Trophoblast cell (in vitro differentiated cells and primary cell): ENCODE data around the gene CSNK2A1.
A peak's percentile ranks its signal among the peaks of the same experiment; 100 is the strongest.

Source experiments
- DNase-seq, 2 donors: peaks; one replicate each; pipeline ENCODE4 v3.0.0-alpha.2; 2016
- H2AFZ ChIP-seq: 2 replicates; pipeline ENCODE4 v1.6.1; 2013; ENCODE audit warnings: low read length, moderate library complexity, mild to moderate bottlenecking; ENCODE audit not compliant: insufficient read depth, poor library complexity
- H2AK5ac ChIP-seq: 2 replicates; pipeline ENCODE4 v1.6.1; 2013; ENCODE audit warnings: mild to moderate bottlenecking, low read length
- H2BK120ac ChIP-seq: 2 replicates; pipeline ENCODE4 v1.6.1; 2013; ENCODE audit warnings: low read length, mild to moderate bottlenecking, moderate library complexity; ENCODE audit not compliant: insufficient read depth, poor library complexity
- H2BK12ac ChIP-seq: 2 replicates; pipeline ENCODE4 v1.6.1; 2013; ENCODE audit warnings: mild to moderate bottlenecking, low read length, moderate library complexity
- H2BK5ac ChIP-seq: 2 replicates; pipeline ENCODE4 v1.6.1; 2013; ENCODE audit warnings: low read length, low read depth, moderate library complexity, mild to moderate bottlenecking; ENCODE audit not compliant: poor library complexity
- H3K14ac ChIP-seq: 2 replicates; pipeline ENCODE4 v1.6.1; 2013; ENCODE audit warnings: mild to moderate bottlenecking, low read length
- H3K18ac ChIP-seq: 2 replicates; pipeline ENCODE4 v1.6.1; 2013; ENCODE audit warnings: mild to moderate bottlenecking, low read length
- H3K23ac ChIP-seq: 2 replicates; pipeline ENCODE4 v1.6.1; 2013; ENCODE audit warnings: low read length
- H3K27ac ChIP-seq: 2 replicates; pipeline ENCODE4 v1.5.1; 2013; ENCODE audit warnings: low read depth, mild to moderate bottlenecking, inconsistent platforms, low read length, moderate library complexity
- H3K27me3 ChIP-seq: 2 replicates; pipeline ENCODE4 v1.6.1; 2013; ENCODE audit warnings: inconsistent platforms, mild to moderate bottlenecking, low read length, moderate library complexity; ENCODE audit not compliant: insufficient read depth
- H3K36me3 ChIP-seq, 2 experiments: 1 replicate in 1 of 2; 2 replicates in 1 of 2; pipeline ENCODE4 v1.6.1; 2013; ENCODE audit warnings: low read length in 2 of 2, mild to moderate bottlenecking in 2 of 2, moderate library complexity in 1 of 2; ENCODE audit not compliant: insufficient read depth in 2 of 2, control insufficient read depth in 1 of 2
- H3K4ac ChIP-seq: 2 replicates; pipeline ENCODE4 v1.6.1; 2013; ENCODE audit warnings: low read depth, mild to moderate bottlenecking, low read length, moderate library complexity
- H3K4me1 ChIP-seq, 2 experiments: 1 replicate in 1 of 2; 2 replicates in 1 of 2; pipeline ENCODE4 v1.6.1; 2013; ENCODE audit warnings: low read length in 2 of 2, mild to moderate bottlenecking in 2 of 2, moderate library complexity in 1 of 2; ENCODE audit not compliant: insufficient read depth in 2 of 2, control insufficient read depth in 1 of 2
- H3K4me2 ChIP-seq: 2 replicates; pipeline ENCODE4 v1.6.1; 2013; ENCODE audit warnings: inconsistent platforms, mild to moderate bottlenecking, low read length, moderate library complexity
- H3K4me3 ChIP-seq: 2 replicates; pipeline ENCODE4 v1.5.1; 2013; ENCODE audit warnings: mild to moderate bottlenecking, low read depth, low read length, inconsistent platforms
- H3K79me1 ChIP-seq: one replicate; pipeline ENCODE4 v1.6.1; 2013; ENCODE audit warnings: low read length
- H3K79me2 ChIP-seq: 2 replicates; pipeline ENCODE4 v1.6.1; 2013; ENCODE audit warnings: low read length, mild to moderate bottlenecking; ENCODE audit not compliant: control insufficient read depth, insufficient read depth, poor library complexity
- H3K9ac ChIP-seq: 2 replicates; pipeline ENCODE4 v1.6.1; 2013; ENCODE audit warnings: mild to moderate bottlenecking, low read length
- H3K9me3 ChIP-seq: 2 replicates; pipeline ENCODE4 v1.6.1; 2013; ENCODE audit warnings: low read depth, mild to moderate bottlenecking, control low read depth, inconsistent platforms, low read length; ENCODE audit not compliant: insufficient read depth
- H4K12ac ChIP-seq: 2 replicates; pipeline ENCODE4 v1.6.1; 2013; ENCODE audit warnings: low read depth, mild to moderate bottlenecking, low read length, moderate library complexity
- H4K8ac ChIP-seq: 2 replicates; pipeline ENCODE4 v1.6.1; 2013; ENCODE audit warnings: low read depth, mild to moderate bottlenecking, low read length, moderate library complexity
- H4K91ac ChIP-seq: one replicate; pipeline ENCODE4 v1.6.1; 2013; ENCODE audit warnings: low read depth, mild to moderate bottlenecking, low read length, moderate library complexity
- WGBS: extraction: QIAGEN DNeasy Blood & Tissue Kit; methylation state at CpG from one replicate; pipeline ENCODE4 v1.1.7; 2013; ENCODE audit warnings: missing lambda C conversion rate; ENCODE audit not compliant: insufficient read length, insufficient coverage; ENCODE audit errors: extremely low coverage; 5-methylcytosine and 5-hydroxymethylcytosine counted together

CSNK2A1 gene

GRCh38 chr20:542777-543368 is 717 bp downstream of the CSNK2A1 start:
- Histone ChIP-seq H3K4me3 (peak overlapping the region; percentile 100), H4K12ac (peak overlapping the region; percentile 100), H3K23ac (no peak overlapping the region), H3K27me3 (no peaks in the 10 kb centered on the region), H4K91ac (peak overlapping the region; percentile 96), H2AK5ac (peak overlapping the region; percentile 99), H2BK12ac (no peak overlapping the region), H3K9me3 (no peaks in the 10 kb centered on the region), H2AFZ (peak overlapping the region; percentile 86), H4K8ac (peak overlapping the region; percentile 95), H3K79me1 (peaks cover 6% of the 10 kb centered on the region), H3K79me2 (peaks cover 19% of the 10 kb centered on the region), H3K18ac (peak overlapping the region; percentile 92), H3K14ac (peak overlapping the region; percentile 99), H3K36me3 (peaks cover 0 to 4% of the 10 kb centered on the region in 2 experiments), H2BK120ac (peak overlapping the region; percentile 98), H3K4me1 (peaks cover 0 to 10% of the 10 kb centered on the region in 2 experiments), H3K4ac (peak overlapping the region; percentile 100), H2BK5ac (peak overlapping the region; percentile 88), H3K9ac (peak overlapping the region; percentile 94), H3K27ac (peak overlapping the region; percentile 91), H3K4me2 (peak overlapping the region; percentile 92)
- WGBS, result no CpG with 5 or more reads among the region's 12 CpGs
- peak in 1 of 2 donors; percentile 7 for DNase-seq

GRCh38 chr20:540391-541201 is 3.0 kb downstream of the CSNK2A1 start:
- no peaks in the 10 kb centered on the region for H3K27me3 ChIP-seq
- H3K27ac ChIP-seq, result no peak overlapping the region
- no peak overlapping the region for H2BK120ac ChIP-seq
- no peak overlapping the region for H3K18ac ChIP-seq
- peaks cover 6% of the 10 kb centered on the region for H3K79me1 ChIP-seq
- H2AFZ ChIP-seq, result no peak overlapping the region
- H3K9ac ChIP-seq, result no peak overlapping the region
- H4K91ac ChIP-seq, result no peak overlapping the region
- no CpG with 5 or more reads among the region's 3 CpGs for whole genome bisulfite sequencing
- no peak overlapping the region for H2AK5ac ChIP-seq
- H3K4ac ChIP-seq, result peak overlapping the region; percentile 90
- no peak overlapping the region for H3K23ac ChIP-seq
- peaks cover 0 to 4% of the 10 kb centered on the region in 2 experiments for H3K36me3 ChIP-seq
- peaks cover 0 to 10% of the 10 kb centered on the region in 2 experiments for H3K4me1 ChIP-seq
- H3K79me2 ChIP-seq, result peaks cover 21% of the 10 kb centered on the region
- H2BK12ac ChIP-seq, result no peak overlapping the region
- H4K8ac ChIP-seq, result no peak overlapping the region
- H3K4me2 ChIP-seq, result peak overlapping the region; percentile 14
- H3K9me3 ChIP-seq, result no peaks in the 10 kb centered on the region
- DNase-seq, result no peak
- H3K14ac ChIP-seq, result no peak overlapping the region
- H4K12ac ChIP-seq, result no peak overlapping the region
- H3K4me3 ChIP-seq, result no peak overlapping the region
- no peak overlapping the region for H2BK5ac ChIP-seq

GRCh38 chr20:539848-540247 is 3.7 kb downstream of the CSNK2A1 start:
- WGBS, result no CpG with 5 or more reads among the region's 2 CpGs

GRCh38 chr20:539191-539590 is 4.4 kb downstream of the CSNK2A1 start:
- H3K9ac ChIP-seq, result peak overlapping the region; percentile 63
- peaks cover 0 to 10% of the 10 kb centered on the region in 2 experiments for H3K4me1 ChIP-seq
- DNase-seq, result no peak
- peaks cover 6% of the 10 kb centered on the region for H3K79me1 ChIP-seq
- no peak overlapping the region for H2AFZ ChIP-seq
- no peaks in the 10 kb centered on the region for H3K9me3 ChIP-seq
- no peak overlapping the region for H3K18ac ChIP-seq
- peaks cover 0 to 4% of the 10 kb centered on the region in 2 experiments for H3K36me3 ChIP-seq
- peaks cover 21% of the 10 kb centered on the region for H3K79me2 ChIP-seq
- peak overlapping the region; percentile 3 for H3K4ac ChIP-seq
- H3K4me3 ChIP-seq, result peak overlapping the region; percentile 14
- H3K23ac ChIP-seq, result peak overlapping the region; percentile 80
- H3K27me3 ChIP-seq, result no peaks in the 10 kb centered on the region
- H2AK5ac ChIP-seq, result no peak overlapping the region
- H2BK120ac ChIP-seq, result no peak overlapping the region
- no peak overlapping the region for H3K27ac ChIP-seq
- H3K14ac ChIP-seq, result no peak overlapping the region
- H4K12ac ChIP-seq, result no peak overlapping the region
- H2BK5ac ChIP-seq, result no peak overlapping the region
- H3K4me2 ChIP-seq, result peak overlapping the region; percentile 13
- no peak overlapping the region for H2BK12ac ChIP-seq
- no peak overlapping the region for H4K8ac ChIP-seq
- H4K91ac ChIP-seq, result no peak overlapping the region
- no CpG with 5 or more reads among the region's 2 CpGs for WGBS

More at GRCh38 chr20:539848-540247, 3.7 kb downstream of the CSNK2A1 start:
- no peak overlapping the region for H3K9ac ChIP-seq
- H4K91ac ChIP-seq, result no peak overlapping the region
- peaks cover 6% of the 10 kb centered on the region for H3K79me1 ChIP-seq
- peaks cover 0 to 10% of the 10 kb centered on the region in 2 experiments for H3K4me1 ChIP-seq
- no peak overlapping the region for H3K4me2 ChIP-seq
- H3K36me3 ChIP-seq, result peaks cover 0 to 4% of the 10 kb centered on the region in 2 experiments
- H3K4me3 ChIP-seq, result no peak overlapping the region
- H2BK120ac ChIP-seq, result no peak overlapping the region
- no peak overlapping the region for H3K23ac ChIP-seq
- no peak overlapping the region for H2AFZ ChIP-seq
- no peak overlapping the region for H2AK5ac ChIP-seq
- peaks cover 21% of the 10 kb centered on the region for H3K79me2 ChIP-seq
- no peak overlapping the region for H3K14ac ChIP-seq
- no peak overlapping the region for H4K8ac ChIP-seq
- H2BK12ac ChIP-seq, result no peak overlapping the region
- H3K9me3 ChIP-seq, result no peaks in the 10 kb centered on the region
- no peak overlapping the region for H4K12ac ChIP-seq
- peak; percentile 36 to 68 for DNase-seq
- no peaks in the 10 kb centered on the region for H3K27me3 ChIP-seq
- no peak overlapping the region for H3K27ac ChIP-seq
- H2BK5ac ChIP-seq, result no peak overlapping the region
- peak overlapping the region; percentile 28 for H3K4ac ChIP-seq
- H3K18ac ChIP-seq, result no peak overlapping the region
